ENCODE measurements around the gene PRKCA.

PRKCA gene

GRCh38 chr17:66789093-66789492 is 486.7 kb downstream of the PRKCA start:
- no peak overlapping the region for H3K4me3 ChIP-seq (ENCODE audit: low read depth, low read length)
- no peak for TF ChIP-seq CTCF (IDR thresholded peaks at IDR 0.05; ENCODE audit: low read depth, low read length)

GRCh38 chr17:66789961-66790437 is 487.6 kb downstream of the PRKCA start:
- no peak overlapping the region for H3K4me3 ChIP-seq (ENCODE audit: low read depth, low read length)
- no peak for TF ChIP-seq CTCF (IDR thresholded peaks at IDR 0.05; ENCODE audit: low read depth, low read length)

GRCh38 chr17:66790501-66791061 is 488.2 kb downstream of the PRKCA start:
- H3K4me3 ChIP-seq (ENCODE audit: low read depth, low read length), result no peak overlapping the region

GRCh38 chr17:66791347-66791746 is 488.9 kb downstream of the PRKCA start:
- no peak overlapping the region for H3K4me3 ChIP-seq (ENCODE audit: low read depth, low read length)
- TF ChIP-seq CTCF (IDR thresholded peaks at IDR 0.05; ENCODE audit: low read depth, low read length), result no peak

More at GRCh38 chr17:66790501-66791061, 488.2 kb downstream of the PRKCA start:
- TF ChIP-seq CTCF (IDR thresholded peaks at IDR 0.05; ENCODE audit: low read depth, low read length), result no peak

- H3K4me3 ChIP-seq (ENCODE audit: low read depth, low read length), result no peak overlapping the region
- no peak for TF ChIP-seq CTCF (IDR thresholded peaks at IDR 0.05; ENCODE audit: low read depth, low read length)
Observed at GRCh38 chr17:66793814-66794213, 491.4 kb downstream of the PRKCA start.

GRCh38 chr17:66795486-66795885 is 493.1 kb downstream of the PRKCA start:
- TF ChIP-seq CTCF (IDR thresholded peaks at IDR 0.05; ENCODE audit: low read depth, low read length), result no peak
- no peak overlapping the region for H3K4me3 ChIP-seq (ENCODE audit: low read depth, low read length)

GRCh38 chr17:66799849-66800537 is 497.6 kb downstream of the PRKCA start:
- TF ChIP-seq CTCF (IDR thresholded peaks at IDR 0.05; ENCODE audit: low read depth, low read length), result no peak
- no peak overlapping the region for H3K4me3 ChIP-seq (ENCODE audit: low read depth, low read length)

All from WI38 (cell line).